Measurements from ENCODE around the gene ZNF365. TPM values are rescaled to one million over a fixed set of nuclear protein-coding genes. Genes with fewer than 3 reads are reported as not detected.

The ZNF365 gene
- polyA plus RNA-seq, 4 donors = 0.26 to 0.32 (median 0.29) TPM

DNA sequence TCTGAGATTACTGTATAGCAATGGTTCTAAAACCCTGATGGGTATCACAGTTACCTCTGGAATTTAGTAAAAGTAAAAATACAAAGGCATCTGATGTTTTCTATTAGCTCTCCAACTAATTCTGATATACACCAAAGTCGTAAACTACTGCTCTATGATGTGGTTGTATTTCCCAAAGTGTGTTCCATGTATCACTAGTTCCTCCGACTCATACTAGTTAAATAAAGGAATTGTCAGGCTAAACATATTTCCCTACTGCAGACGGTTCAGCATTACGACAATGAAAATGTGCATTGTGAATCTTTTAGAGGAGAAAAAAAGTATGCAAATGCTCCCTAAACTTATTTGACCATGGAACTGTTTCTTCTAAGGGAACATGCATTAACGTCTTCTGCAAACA lies 38.9 kb downstream of the ZNF365 start:
- no peak for DNase-seq (ENCODE audit: low read depth in 4 of 4, low spot score in 3 of 4)

DNA sequence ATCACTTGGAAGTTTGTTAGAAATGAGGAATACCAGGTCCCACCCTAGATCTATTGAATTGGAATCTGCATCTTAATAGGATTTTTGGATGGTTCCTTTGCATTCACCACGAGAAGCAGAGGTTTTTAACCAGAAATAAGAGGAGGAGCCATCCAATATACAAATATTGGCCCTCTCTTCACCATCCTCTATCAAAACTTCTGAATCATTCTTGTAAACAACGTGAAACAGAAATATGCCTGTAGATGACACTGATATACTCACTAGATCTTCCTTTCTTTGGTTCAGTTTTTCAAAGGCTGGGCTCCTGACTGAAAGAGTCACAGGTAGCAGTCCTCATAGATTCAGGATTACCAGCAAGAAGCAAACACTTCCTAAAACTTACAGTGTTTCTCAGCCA lies 39.5 kb downstream of the ZNF365 start:
- no peak for DNase-seq (ENCODE audit: low read depth in 4 of 4, low spot score in 3 of 4)

DNA sequence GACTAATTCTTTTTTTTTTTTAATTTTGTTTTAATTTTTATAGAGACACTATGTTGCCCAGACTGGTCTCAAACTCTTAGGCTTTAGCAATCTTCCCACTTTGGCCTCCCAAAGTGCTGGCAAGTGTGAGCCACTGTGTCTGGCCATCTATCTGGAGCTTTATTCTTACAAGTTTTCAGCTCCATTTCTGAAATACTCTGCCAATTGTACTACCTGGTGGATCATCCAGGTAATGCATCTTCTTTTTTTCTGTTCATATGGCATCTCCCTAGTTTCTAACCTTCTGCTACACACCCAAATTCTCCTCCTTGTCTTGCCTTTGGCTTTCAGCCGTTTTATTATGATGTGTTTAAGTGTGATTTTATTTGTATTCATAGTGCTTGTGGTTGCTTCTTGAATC lies 40.2 kb downstream of the ZNF365 start:
- no peak for DNase-seq (ENCODE audit: low read depth in 4 of 4, low spot score in 3 of 4)

DNA sequence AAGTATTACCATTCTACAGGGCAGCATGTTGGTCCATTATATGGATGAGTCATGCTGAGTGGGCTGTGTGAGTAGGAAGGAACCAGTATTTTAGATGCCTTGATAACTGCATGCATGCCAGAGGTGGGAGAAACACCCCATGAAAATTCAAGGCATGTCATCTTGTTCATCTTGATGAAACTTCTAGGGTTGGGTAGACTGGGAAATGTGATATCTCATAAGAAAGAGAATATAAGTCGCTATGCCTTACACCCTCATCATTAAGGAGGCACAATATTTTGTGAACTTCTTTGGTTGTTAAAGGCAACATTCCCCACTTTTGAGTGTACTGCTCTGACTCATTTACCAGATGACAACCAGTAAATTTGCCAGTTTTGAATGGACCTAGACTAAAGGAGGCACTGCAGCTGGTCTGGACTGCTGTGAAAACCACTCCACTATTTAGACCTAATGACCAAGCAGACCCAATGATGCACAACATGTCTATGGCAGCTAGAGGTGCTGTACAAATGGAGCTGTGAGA lies 48.0 kb downstream of the ZNF365 start:
- no peak for DNase-seq (ENCODE audit: low read depth in 4 of 4, low spot score in 3 of 4)

DNA sequence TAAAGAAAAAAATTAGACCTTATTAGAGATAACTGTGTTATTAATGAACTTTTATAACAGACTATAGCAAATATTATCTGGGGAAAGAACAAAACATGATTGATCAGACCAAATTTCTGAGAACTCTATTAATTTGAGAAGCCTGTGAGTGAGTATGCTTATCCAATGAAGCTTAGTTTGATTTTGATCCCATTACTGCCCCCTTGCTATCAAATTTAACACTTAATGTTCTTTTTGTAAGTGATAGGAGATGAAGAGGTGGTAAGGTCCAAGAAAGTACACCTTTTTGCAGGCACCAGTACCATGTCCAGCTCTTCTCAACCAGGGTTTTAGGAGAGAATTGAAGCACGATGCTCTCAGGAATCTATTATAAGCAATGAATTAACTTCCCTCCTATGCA lies 49.9 kb downstream of the ZNF365 start:
- no peak for DNase-seq (ENCODE audit: low read depth in 4 of 4, low spot score in 3 of 4)

DNA sequence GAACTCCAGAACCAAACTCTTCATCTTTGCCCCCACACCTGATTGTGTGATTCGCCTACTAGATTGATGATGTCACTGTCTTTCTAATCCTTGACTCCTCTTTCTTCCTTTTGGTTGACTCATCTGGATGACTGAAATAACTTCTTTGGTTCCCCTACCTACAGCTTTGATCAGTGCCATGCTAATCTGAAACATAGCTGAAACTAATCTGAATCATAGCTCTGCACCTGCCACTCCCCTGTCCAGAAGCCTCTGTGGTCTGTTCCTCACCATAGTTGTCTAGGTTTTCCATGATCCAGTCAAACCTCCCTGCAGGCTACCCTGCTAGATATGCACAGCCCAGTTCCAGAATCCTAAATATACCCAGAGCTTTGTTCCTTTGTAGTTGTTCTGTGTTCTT lies 51.9 kb downstream of the ZNF365 start:
- no peak for DNase-seq (ENCODE audit: low read depth in 4 of 4, low spot score in 3 of 4)

DNA sequence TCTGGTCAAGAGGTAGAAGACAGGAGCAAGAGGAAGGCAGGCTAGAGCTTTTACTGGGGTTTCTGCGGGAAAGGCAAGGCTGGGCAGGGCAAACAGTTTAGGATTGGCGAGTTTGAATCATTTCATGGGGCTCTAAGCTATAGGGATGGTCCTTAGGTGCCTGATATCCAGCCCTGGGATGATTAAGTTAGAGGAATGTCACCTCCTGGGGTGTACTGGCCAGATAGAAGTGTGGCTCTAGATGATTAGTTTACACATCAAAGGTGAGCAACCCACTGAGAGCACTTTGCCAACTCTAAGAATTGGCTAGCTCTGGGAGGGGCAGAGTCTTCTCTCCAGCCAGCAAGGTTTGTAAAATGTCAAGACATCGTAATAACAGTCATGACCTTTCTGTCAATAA lies 52.4 kb downstream of the ZNF365 start:
- DNase-seq (ENCODE audit: low read depth in 4 of 4, low spot score in 3 of 4) = no peak

DNA sequence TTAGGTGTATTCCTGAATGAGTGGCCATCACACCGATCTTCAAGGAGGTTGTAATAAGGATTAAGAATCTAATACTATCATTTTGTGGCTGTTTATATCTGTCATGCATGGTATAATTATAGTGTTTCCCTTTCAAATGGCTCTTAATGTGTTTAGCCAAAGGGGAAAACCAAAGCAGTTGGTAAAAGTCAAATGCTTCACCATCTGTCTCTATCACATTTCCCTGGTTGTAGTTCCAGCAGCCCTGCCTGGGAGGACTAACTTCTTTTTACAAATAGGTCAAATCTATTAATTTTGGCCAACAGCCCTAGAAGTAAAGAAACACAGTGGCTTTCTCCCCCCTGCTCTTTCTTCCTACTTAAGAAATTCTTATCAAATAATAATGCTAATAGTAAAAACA lies 56.7 kb downstream of the ZNF365 start:
- no peak for DNase-seq (ENCODE audit: low read depth in 4 of 4, low spot score in 3 of 4)

DNA sequence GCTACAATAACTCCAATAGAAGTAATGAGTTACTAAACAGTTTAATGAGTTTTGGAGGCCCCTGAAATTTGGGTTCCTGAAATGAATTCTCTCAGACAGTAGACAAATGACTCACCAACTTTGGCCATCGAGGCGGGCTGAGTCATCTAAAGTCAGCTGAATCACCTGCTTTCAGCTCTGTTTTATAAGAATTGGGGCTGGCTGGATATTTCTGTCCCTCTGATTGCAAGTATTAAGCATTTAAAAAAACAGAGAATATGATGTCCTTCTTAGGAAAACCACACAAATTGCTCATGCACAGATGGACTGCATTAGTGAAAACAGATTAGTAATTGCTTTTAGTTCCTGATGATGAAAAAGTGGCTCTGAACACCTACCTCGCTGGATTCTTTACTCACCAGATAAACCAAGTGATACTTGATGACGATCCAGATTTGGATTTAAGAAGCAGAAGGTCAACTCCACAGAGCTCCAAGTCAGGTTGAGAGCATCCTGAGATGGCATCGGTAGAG lies 59.1 kb downstream of the ZNF365 start:
- no peak for DNase-seq (ENCODE audit: low read depth in 4 of 4, low spot score in 3 of 4)

DNA sequence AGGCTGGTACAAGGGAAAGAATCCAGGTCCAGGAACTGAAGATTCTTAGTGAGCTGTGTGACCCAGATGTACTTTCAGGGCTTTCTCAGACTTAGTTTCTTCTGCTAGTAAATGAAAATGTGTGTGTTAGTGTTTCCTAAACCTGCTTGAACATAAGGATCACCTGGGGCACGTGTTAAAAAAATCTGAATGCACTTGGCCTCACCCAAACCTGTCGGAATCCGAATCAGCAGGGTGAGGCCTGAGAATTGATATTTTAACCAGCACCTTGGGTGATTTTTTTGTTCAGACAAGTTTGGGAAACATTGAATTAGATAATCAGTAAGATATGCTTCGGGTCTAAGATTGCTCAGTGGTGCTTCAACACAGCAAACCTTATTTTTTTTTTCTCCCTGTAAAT lies 59.7 kb downstream of the ZNF365 start:
- DNase-seq (ENCODE audit: low read depth in 4 of 4, low spot score in 3 of 4) = no peak

DNA sequence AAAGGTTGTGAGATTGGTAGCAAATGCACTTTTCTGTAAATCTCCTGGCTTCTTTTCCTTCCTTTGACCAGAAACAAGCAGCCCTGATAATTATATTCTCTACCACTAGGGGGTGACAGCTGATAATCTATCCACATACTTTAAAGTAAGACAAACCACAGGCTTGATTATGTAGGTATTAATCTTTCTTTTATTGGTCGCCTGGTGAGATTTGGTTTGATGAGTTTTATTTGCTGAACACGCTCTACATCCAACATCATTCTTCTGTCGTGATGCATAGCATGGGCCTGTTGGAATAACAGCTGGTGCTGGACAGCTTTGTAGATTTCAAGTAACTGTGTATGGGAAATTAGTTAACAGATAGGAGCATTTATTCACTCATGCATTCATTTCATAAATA lies 63.5 kb downstream of the ZNF365 start:
- peak; percentile 49 to 63 (median 56) for DNase-seq (ENCODE audit: low read depth in 4 of 4, low spot score in 3 of 4)

DNA sequence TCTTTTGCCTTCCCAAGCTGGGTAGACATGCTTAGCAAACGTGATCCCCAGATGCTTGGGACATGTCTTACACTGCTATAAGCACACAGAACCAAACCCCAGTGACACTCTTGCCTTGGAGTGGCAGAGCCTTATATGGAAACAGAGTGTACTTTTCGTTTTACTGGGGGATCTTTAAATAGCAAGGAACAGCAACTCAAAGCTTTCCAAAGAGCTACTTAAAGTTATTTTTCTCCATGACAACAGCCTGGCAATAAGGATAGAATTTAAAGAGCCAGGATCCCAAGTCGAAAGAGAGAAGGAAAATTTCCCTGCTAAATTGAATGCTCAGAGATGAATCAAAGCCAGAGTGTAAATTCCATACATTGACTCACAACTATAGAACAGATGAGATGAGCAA lies 67.8 kb downstream of the ZNF365 start:
- DNase-seq (ENCODE audit: low read depth in 4 of 4, low spot score in 3 of 4) = no peak

DNA sequence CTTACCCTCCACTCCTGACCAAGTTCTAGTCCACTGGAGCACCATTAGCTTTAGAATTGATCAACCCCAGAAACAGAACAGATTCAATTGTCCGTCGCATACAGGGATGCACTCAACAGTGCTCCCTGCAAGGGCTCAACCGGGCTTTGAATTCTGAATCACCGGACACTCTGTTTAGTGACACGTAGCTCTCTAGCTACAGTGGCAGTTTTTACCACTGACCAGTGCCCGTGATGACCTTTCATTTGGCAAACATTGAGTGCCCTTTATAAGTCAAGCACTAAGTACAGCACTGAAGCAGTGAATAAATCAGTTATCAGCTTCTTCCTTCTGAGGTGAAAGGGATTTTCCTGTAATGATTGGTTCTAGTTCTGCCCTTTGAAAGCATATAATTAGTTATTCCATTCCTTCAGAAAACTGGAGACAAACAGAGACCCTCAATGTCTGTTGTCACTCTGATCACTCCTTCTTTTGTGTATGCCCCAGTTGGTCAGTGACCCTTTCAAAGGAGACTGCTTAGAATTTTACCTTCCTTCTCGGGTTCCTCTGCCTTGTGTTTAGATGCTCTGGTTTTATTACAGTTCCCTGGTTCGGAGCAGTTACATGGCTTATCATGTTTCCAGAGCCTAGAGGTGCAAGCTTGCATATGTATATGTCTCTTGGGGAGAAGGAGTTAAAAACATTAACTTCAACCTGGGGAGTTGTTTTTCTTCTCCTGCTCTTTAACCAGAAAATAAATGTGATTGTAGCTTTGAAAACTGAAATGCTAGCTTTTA lies 68.9 kb downstream of the ZNF365 start:
- peak in 1 of 4 donors; percentile 22 for DNase-seq (ENCODE audit: low read depth in 4 of 4, low spot score in 3 of 4)

DNA sequence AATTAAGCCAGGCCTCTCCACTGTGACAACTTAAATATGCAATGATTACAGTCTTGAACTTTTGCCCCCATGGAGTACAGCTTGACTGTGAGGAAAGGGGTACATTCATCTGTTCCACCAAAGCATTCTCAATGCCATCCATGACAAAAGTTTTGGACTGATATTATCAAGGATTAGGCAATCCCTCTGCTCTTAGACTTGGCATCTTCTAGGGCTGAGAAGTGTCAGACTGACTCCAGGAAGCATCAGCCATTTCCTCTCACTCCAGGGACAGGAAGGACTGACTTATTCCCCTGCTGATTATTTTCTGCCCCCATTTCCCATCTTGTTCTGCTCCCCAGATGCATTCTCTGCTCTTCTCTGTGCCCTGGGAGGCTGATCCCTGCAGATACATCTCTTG lies 69.7 kb downstream of the ZNF365 start:
- DNase-seq (ENCODE audit: low read depth in 4 of 4, low spot score in 3 of 4) = no peak

DNA sequence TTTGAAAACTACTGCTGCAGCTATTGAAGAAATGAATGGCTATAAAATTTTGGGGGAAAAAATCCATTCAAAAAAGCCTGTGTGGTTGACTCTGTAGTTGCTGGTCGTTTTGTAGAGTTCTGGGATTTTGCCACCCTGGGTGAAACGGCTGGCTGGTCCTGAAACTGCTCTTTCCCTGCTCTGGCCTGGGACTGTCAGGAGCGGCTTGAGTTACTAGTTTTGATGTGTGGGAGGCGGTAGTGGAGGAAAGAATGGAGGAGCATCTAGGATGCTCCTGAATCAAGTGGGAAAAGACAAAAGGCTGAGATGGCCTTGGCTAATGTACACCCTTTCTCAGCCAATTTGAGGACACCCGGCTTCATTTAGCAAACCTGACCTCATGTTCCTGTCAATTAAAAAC lies 72.5 kb downstream of the ZNF365 start:
- DNase-seq (ENCODE audit: low read depth in 4 of 4, low spot score in 3 of 4) = peak in 1 of 4 donors; percentile 23

DNA sequence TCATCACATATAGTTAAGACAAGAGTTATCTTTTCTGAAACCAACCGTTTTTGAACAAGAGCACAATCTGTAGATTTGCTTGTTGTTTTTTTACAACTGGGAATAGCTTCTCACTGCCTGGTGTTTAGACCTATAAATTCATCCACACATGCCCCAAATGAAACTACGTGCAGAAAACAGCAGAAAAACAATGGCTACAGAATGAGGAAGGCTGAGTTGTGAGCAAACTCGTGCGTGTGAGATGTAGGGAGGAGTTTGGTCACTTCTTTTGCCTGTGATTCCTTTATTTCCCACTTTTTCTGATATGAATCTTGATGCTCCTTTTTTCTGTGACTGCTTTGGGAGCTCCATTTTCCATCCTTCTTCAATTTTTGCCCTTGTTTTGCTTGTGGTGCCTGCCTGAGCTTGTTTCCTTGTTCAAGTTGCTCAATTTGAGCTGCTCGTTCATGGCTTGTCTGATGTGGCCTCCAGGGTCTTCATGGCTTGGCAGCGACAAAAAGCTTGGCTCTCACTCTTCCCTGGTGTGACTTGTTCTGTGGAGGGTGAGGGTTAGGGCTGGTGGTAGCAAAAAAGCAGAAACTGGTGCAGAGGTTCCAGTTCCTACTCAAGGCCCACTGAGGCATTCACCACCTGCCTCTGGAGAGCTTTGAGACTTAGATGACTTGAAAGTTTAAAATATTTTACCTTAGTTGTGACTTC lies 76.9 kb downstream of the ZNF365 start:
- DNase-seq (ENCODE audit: low read depth in 4 of 4, low spot score in 3 of 4) = no peak

DNA sequence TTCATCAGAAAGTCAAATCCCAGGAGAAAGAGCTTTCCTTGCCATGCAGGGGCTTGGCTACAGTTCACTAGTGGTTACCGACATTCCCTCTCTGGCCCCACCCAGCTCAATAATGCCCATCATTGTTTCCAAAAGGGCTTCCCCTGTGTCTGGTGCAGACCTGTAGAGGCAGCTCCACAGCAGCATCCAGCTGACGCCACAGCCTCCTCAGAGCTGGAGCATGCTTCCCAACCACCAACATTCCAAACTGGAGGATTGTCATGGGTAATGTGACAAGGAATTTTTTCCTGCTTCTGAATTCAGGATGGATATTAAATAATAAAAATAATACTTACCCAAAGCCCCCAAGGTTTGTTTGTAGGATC lies 77.4 kb downstream of the ZNF365 start:
- DNase-seq (ENCODE audit: low read depth in 4 of 4, low spot score in 3 of 4) = no peak

Other genes with a start within 250 kb of the ZNF365 start
- gene RTKN2, start 105.5 kb upstream of the ZNF365 start, polyA plus RNA-seq (ENCODE audit: insufficient read length in 4 of 4) = 10 to 100 TPM; 10.0 to 13.7 (median 12.5) TPM